SK-N-DZ (cell line): ENCODE measurements around the gene TTLL4. TPM values are rescaled to one million over a fixed set of nuclear protein-coding genes. Genes with fewer than 3 reads are reported as not detected.

ENCODE experiments used
- DNase-seq: peaks from one replicate; pipeline ENCODE4 v3.0.0-alpha.2; 2015; ENCODE audit warnings: low spot score
- polyA plus RNA-seq, 2 experiments: library from polyadenylated mRNA; depleted of rRNA; stranded (reverse); fragments of >200 nt; gene quantifications; 2 replicates each; pipeline ENCODE4 v1.2.3, GENCODE V29; 2014

The TTLL4 gene, protein sequence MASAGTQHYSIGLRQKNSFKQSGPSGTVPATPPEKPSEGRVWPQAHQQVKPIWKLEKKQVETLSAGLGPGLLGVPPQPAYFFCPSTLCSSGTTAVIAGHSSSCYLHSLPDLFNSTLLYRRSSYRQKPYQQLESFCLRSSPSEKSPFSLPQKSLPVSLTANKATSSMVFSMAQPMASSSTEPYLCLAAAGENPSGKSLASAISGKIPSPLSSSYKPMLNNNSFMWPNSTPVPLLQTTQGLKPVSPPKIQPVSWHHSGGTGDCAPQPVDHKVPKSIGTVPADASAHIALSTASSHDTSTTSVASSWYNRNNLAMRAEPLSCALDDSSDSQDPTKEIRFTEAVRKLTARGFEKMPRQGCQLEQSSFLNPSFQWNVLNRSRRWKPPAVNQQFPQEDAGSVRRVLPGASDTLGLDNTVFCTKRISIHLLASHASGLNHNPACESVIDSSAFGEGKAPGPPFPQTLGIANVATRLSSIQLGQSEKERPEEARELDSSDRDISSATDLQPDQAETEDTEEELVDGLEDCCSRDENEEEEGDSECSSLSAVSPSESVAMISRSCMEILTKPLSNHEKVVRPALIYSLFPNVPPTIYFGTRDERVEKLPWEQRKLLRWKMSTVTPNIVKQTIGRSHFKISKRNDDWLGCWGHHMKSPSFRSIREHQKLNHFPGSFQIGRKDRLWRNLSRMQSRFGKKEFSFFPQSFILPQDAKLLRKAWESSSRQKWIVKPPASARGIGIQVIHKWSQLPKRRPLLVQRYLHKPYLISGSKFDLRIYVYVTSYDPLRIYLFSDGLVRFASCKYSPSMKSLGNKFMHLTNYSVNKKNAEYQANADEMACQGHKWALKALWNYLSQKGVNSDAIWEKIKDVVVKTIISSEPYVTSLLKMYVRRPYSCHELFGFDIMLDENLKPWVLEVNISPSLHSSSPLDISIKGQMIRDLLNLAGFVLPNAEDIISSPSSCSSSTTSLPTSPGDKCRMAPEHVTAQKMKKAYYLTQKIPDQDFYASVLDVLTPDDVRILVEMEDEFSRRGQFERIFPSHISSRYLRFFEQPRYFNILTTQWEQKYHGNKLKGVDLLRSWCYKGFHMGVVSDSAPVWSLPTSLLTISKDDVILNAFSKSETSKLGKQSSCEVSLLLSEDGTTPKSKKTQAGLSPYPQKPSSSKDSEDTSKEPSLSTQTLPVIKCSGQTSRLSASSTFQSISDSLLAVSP
- polyA plus RNA-seq (2014; cell fraction: cytosol; rRNA removed) = 24.8 and 25.9 TPM in 2 replicates
- 85.3 and 102 TPM in 2 replicates for polyA plus RNA-seq (2014; cell fraction: nucleus; rRNA removed)

DNA sequence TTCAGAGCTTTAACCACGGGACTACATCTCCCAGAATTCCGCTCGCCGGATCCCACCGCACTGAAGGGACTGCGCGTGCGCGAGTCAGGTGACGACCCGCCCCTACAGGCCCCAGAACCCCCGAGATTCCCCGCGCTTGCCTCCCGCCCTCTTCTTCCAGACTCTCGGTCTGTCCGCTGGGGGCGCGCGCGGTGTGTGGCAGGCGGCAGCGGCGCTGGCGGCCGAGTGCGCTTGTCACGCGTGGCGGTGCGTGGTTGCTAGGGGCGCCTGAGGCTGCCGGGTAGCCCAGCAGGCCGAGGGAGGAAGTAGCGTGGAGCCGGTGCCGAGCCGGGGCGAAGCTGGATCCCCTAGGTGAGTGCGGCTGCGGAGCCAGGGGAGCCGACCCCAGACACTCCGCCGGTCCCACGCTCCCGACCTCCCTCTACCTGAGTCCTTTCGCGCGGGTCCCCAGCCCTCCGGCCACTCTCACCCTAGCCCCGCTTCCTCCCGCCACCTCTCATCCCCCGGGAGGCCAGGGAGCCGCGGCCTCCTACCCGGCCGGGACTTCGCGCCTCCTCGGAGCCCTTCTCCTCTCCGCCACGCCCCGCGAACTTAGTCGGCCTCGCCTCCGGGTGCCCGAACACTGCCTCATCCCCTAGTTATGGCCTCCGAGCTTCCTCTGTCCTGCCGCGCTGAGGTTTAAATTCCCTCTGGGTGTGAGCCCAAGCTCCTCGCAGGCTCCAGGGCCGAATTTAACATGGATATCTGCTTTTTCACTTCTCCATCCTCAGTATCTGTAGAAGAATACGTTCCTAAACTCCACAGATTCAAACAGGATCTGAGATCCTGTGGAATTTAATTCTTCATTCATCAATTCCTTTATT is at the start of gene TTLL4:
Gene TTLL4, plus strand, starts transcription at position 149 of the 863 bp plus-strand sequence. CDS start 26,842 bp downstream, outside the sequence.
- peak; percentile 95 for DNase-seq

DNA sequence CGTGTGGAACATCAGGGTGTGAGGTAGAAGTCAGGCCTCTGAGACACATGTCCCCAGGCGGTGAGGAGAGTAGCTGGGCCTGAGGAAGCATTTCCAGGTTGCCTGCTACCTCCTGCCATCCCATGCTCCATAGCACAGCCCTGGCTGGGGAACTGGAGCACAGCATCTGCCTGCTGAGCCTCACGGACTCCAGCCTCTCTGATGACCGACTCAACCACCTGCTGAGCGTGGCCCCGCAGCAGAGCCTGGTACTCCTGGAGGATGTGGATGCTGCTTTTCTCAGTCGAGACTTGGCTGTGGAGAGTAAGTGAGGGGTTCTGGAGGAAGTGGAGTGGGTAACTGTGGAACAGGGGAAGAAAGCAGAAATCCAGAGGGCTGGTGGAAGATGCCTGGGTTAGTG is 48.3 kb upstream of the TTLL4 start:
- no peak for DNase-seq

DNA sequence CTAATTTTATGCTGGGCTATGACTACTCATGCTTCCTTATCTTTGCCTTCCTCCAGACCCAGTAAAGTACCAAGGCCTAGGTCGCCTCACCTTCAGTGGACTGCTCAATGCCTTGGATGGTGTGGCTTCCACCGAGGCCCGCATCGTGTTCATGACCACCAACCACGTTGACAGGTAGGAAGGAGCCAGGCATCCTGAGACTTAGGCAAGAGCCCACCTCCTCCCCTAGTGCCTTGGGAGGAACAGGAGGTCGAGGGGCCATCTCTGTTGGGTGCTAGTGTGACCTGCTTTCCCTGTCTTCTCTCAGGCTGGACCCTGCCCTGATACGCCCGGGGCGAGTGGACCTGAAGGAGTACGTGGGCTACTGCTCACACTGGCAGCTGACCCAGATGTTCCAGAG is 47.8 kb upstream of the TTLL4 start:
- no peak for DNase-seq

DNA sequence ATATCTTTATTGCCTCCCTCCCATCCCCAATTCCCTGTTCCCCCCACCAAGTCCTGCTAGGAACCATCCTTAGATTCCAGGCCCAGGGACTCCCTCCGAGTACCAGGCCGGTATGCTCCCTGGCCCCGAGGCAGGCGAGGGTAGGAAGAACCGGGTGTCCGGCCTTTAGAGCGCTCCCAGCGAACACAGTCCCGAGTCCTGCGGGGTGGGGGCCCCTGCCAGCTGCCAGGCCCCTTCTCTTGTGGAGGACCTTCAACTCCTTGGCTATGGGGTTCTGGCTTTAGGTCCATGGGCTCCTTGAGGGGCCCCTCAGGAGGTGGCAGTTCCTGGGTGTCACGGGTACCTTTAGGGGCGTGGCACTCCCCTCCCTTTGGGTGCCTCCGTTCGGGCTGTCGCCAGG is 46.7 kb upstream of the TTLL4 start:
- DNase-seq = no peak

DNA sequence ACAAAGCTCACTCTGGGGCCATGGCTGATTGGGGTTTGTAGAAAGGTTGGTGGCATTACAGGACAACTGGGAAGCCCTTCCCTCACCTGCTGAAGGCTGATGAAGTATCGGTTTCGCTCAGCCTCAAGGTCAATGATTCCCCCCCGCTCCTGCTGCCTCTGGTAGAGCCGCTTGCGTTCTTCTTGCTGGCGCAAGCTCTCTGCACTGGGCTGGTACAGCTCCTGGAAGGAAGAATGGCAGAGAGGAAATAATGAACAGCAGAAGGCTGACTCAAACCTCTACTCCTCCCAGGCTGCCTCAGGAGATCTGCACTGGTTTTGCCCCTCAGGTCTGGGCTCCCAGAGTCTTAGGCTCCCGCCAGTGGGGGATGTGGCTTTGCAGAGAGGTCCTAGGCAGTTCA is 46.0 kb upstream of the TTLL4 start:
- DNase-seq = no peak

DNA sequence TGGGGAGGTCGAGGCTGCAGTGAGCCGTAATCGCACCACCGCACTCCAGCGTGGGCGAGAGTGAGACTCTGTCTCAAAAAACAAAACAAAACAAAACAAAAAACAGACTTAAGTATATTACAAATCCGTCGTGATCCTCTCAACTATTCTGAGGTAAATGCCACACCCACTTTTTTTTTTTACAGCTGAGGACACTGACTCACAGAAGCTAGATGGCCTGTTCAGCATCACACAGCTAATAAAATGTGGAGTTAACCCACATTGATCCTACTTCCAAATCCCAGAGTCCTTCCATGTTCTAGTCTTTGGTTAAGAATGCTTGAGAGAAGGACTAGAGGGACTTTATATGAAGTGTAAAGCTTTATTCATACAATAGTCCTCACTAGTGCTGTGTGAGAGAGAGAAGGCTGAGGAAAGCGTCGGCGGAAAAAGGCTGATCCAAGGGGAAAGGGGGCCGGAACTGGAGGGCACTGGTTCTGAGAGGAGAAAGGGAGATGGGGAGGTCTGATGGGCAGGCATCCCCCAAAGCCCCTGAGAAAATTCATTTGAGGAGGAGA is 39.5 kb upstream of the TTLL4 start:
- DNase-seq = no peak

DNA sequence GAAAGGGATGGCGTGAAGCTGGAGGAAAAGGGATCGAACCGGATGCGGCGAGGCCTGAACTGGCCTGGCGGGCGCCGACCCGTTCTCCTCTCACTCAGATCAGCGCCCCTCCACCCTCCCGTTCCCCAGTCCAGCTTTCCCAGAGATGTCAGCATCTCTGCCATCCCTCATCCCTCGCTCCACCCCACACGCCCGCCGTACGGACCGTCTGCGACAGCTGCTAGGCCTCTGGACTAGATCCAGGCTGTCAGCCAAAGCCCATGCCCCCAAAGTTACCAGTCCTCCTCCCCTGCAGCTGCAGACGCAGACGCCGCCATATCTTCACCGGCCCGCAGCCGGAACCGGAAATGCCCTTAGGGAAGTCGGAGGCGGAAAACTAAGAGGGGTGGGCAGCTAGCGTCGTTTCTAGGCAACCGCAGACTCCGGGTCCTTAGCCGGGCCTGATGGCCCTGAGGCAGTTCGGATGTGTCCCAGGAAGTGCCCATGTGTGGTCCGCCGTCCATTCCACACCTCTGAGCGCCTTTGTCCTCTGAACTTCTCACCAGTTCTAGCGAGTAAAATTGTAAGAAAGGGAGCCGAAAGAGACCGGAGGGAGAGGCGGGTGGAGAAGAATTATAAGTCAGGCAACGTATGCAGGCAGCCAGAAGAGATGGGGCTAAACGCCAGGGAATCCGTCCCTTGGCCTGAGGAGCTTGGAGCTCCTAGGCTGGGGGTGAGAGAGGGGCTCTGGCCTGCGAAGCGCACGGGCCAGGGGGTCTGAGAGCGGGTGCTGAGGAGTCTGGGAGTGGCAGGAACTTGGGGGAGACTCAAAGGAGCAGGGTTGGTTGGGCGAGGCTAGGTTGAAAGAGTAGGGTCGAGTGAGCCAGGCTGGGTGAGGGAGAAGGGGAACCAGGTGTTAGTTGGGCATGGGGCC is 38.7 kb upstream of the TTLL4 start, which contains the start of the genes RNF25 and STK36:
Gene RNF25, minus strand, starts transcription at position 349 of the 913 bp plus-strand sequence. Its CDS starts 32 bp downstream, at position 317.
Gene STK36, plus strand, starts transcription at position 433 of the 913 bp plus-strand sequence. CDS start 744 bp downstream, outside the sequence.
- peak; percentile 88 for DNase-seq

DNA sequence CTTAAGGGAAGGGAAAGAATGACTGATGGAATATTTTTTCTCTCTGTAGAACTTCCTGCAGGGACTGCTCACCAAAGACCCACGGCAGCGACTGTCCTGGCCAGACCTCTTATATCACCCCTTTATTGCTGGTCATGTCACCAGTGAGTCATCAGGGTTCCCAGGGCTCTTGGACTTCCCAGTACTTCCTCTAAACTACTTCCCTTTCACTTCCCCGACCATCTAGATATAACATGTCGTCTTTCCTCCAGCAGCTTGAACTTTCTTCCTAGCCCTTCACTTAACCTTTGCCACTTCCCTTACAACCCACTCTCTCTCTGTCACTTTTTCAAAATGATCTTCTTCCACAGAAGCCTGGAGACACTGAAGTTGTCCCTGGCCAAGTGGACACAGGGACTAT is 31.5 kb upstream of the TTLL4 start:
- no peak for DNase-seq

DNA sequence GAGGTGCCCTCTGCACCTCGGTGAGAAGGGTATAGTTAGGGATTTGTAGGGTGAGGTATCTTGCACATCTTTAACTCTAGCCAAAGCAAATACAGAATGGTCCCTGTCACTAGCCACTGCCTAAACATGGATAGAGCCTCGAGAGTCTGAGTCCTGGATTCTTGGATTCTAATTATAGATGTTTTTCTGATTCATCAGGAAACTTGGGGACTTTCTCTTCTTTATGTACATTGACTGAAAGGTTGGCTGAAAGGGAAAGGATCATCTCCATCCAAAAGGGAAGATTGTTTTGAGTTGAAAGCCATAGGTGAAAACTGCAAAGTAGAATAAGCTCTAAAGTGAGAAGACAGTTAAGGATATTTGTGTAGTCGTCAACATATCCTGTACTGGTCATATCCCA is 30.6 kb upstream of the TTLL4 start:
- DNase-seq = no peak

DNA sequence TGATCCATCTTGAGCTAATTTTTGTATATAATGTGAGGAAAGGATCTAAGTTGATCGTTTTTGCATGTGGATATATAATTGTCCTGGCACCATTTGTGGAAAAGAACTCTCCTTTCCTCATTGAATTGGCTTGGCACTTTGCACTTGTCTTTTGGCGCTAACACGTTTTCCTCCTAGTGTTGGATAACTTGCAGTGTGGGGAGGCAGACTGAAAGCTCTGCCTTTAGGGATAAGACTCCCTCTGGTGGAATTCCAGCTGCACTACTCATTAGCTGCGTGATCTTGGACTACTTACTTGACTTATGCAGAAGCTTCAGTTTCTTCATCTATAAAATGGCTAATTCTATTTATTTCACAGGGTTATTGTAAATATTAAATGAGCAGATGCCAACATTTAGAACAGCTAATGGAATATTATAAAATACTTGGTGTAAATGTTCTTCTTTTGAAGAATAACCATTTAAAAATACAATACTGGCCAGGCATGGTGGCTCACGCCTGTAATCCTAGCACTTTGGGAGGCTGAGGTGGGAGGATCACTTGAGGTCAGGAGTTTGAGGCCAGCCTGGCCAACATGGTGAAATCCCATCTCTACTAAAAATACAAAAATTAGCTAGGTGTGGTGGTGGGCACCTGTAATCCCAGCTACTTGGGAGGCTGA is 23.1 kb upstream of the TTLL4 start:
- DNase-seq = peak; percentile 77

DNA sequence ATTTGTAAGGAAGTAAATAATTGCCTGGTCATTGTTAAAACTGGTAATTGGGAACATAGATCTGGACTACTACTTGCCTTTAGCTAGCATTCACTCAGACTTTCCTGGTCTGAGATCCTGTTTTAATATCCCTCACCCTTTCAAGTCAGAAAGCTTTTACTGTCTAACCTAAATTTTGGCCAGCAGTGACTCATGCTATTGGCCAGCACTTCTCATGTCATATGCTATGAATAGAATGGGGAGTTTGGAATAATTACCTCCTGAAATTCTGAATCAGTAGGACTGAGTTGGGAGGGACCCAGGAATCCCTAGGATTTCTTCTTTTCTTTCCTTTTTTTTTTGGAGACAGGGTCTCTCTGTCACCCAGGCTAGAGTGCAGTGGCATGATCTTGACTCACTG is 19.4 kb upstream of the TTLL4 start:
- DNase-seq = no peak

DNA sequence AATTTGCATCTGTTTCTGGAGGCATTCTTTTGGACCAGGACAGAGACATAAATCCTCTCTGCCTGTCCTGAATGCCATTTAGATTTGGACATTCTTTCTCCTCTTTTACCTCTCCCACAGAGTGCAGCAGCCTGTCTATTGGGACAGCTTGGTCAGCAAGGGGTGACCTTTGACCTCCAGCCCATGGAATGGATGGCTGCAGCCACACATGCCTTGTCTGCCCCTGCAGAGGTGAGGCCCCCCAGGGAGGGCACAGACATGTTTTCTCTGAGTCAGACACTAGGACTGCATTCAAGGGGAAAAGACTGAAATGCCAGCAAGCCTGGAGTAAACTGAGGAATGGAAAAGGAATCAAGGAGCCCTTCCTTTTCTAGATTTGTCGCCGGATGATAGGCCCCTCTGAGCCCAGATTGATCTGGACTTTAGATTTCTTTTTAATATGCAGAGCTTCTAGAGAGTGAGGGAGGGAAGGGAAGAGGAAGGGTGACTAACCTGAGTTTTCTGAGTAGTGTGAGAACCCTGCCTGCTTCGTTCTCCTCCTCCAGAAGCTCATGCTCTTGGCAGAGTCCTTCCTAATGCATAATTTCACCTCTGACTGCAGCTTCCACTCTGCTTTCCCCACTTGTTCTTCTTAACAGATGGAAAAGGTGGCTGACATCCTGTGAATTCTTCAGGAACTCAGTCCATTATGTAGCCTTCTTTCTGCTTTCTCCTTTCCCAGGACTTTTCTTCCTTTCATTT is 16.1 kb upstream of the TTLL4 start:
- DNase-seq = no peak

DNA sequence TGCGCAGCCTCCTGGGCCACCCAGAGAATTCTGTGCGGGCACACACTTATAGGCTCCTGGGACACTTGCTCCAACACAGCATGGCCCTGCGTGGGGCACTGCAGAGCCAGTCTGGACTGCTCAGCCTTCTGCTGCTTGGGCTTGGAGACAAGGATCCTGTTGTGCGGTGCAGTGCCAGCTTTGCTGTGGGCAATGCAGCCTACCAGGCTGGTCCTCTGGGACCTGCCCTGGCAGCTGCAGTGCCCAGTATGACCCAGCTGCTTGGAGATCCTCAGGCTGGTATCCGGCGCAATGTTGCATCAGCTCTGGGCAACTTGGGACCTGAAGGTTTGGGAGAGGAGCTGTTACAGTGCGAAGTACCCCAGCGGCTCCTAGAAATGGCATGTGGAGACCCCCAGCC is 11.8 kb upstream of the TTLL4 start:
- DNase-seq = no peak

DNA sequence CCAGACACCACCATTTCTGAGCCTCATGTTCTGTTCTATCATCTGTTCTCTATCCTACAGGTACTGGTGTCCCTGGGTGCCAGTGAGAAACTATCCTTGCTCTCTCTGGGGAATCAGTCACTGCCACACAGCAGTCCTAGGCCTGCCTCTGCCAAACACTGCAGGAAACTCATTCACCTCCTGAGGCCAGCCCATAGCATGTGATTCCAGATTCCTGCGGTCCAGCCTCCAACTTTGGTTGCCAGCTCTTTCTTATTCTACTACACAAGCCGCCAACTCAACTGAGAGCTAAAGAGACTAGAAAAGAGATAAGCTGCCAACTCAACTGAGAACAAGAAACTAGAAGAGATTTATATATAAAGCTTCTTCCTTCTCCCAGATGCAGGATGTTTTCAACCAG is 8.8 kb upstream of the TTLL4 start:
- DNase-seq = no peak

DNA sequence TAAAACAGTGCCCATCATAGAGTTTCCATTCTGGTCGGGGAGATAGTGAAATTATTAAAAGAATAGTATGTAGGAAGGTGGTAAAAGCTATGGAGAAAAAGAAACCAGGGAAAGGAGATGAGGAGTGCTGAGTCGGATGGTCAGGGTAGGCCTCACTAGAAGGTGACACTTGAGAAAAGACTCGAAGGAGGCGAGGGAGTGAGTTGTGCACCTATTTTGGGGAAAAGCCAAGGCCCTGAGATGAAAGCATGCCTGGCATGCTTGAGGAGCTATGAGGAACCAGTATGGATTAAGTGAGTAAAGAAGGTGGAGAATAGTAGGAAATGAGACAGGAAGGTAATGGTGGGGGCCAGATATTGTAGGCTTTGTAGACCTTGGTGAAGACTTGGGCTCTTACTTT is 7.3 kb upstream of the TTLL4 start:
- DNase-seq = no peak

DNA sequence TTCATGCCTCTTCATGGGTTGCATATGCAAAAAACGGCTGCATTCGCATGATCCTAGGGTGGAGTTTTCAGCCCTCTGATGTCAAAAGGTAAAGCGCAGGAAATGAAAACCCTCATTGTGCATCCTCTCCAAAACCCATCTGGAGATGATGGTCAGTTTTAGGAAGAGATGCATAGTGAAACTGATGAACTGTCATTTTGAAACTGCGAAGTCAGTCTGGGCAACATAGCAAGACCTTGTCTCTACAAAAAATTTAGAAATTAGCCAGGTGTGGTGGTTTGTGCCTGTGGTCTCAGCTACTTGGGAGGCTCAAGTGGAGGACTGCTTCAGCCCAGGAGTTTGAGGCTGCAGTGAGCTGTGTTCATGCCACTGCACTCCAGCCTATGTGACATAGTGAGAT is 2.5 kb upstream of the TTLL4 start:
- no peak for DNase-seq

DNA sequence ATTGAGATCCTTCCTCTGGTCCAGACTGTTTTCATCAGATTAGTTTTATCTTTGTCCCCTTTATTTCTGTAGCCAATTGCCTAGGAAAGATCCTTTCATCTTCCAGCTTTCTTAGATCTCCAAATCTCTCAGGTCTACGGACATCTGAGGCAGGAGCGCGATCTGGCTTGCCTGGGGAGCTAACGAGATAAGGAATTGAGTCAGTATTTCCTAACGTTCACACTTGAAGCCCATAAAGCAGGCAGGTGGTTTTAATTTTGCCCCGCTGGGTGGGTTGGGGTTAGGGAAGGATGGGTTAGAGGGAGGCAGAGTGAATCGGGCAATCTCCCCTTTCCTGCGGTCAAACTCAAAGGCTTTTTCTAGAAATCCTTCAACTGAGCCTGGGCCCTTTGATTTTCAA is 727 bp upstream of the TTLL4 start:
- DNase-seq = peak; percentile 27

DNA sequence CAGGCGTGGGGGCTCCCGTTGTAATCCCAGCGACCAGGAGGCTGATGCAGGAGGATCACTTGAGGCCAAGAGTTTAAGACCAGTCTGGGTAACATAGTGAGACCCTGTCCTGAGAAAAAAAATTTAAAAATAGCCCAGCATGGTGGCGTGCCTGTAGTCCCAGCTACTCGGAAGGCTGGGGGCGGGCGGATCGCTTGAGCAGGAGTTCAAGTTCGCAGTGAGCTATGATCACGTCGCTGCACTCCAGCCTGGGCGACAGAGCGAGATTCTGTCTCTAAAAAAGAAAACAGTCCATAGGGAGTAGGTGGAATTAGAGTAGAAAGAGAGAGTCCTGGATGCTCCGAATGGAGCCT is 325 bp upstream of the TTLL4 start:
- no peak for DNase-seq
